Ishikawa (cell line): ENCODE results near the gene MVD.

Experiments used
- CEBPB ChIP-seq: IDR thresholded peaks from 2 replicates; pipeline ENCODE4 v1.6.1; 2012
- EGR1 ChIP-seq: IDR thresholded peaks from 2 replicates; pipeline ENCODE4 v1.6.1; 2012
- EP300 ChIP-seq: IDR thresholded peaks from 2 replicates; pipeline ENCODE4 v1.6.1; 2012; ENCODE audit warnings: borderline replicate concordance
- MAX ChIP-seq: IDR thresholded peaks from 2 replicates; pipeline ENCODE4 v1.6.1; 2012
- REST ChIP-seq: IDR thresholded peaks from 2 replicates; pipeline ENCODE4 v1.6.1; 2012; ENCODE audit warnings: low read depth, mild to moderate bottlenecking
- TAF1 ChIP-seq: IDR thresholded peaks from 2 replicates; pipeline ENCODE4 v1.6.1; 2012; ENCODE audit warnings: low read depth, mild to moderate bottlenecking
- TCF12 ChIP-seq: IDR thresholded peaks from 2 replicates; pipeline ENCODE4 v1.6.1; 2012; ENCODE audit warnings: low read depth
- TEAD4 ChIP-seq: IDR thresholded peaks from 2 replicates; pipeline ENCODE4 v1.6.1; 2012
- YY1 ChIP-seq: IDR thresholded peaks from 2 replicates; pipeline ENCODE4 v1.6.1; 2012; ENCODE audit warnings: low read depth

- TF ChIP-seq TCF12 (peak; percentile 90), TAF1 (no peak), REST (no peak), CEBPB (no peak), EGR1 (no peak), YY1 (peak; percentile 40; the same call in 1 of the 2 replicates), EP300 (no peak), TEAD4 (0 out of 2 replicates have a peak, but pooled peaks have one; percentile 18), MAX (peak; percentile 50; the same call in 1 of the 2 replicates)
Measured at GRCh38 chr16:88638323-88639230, 24.3 kb downstream of the MVD start, which contains the start of gene IL17C.
